NCI-H1417 (cell line): ENCODE results near the gene GMPPA.

Experiments used
- DNase-seq, 3 experiments: peaks; one replicate each; lab custom pipeline; 2025; lab: John Stamatoyannopoulos, UW

GMPPA gene

DNA sequence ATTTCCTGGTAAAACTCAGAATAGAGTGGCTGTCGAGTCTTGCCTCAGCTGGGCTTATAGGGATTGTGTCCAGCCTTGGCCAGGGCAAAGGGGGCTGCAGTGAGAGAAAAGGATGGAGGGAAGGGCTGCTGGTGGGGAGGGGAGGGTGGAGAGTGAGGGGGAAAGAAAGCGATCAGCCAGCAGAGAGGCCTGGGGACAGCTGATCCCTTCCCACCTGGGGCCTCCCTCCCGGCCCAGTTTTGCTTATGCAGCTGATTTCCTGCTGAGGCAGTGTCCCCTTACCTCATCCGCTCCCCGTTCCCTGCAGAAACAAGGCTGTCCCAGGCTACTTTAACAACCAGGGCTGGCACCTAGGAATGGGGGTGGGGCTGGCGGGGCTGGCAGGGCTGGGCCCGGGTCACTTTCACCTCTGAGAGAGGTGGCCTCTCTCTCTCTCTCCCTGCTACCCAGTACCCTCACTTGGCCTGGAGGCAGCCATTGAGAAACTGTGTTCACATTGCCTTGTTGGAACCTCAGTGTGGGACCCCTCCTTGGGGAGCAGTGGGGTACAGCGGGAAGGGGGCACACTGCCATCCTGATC, 12.2 kb upstream of the GMPPA start:
- DNase-seq: peak in 1 of 3 experiments; percentile 3

DNA sequence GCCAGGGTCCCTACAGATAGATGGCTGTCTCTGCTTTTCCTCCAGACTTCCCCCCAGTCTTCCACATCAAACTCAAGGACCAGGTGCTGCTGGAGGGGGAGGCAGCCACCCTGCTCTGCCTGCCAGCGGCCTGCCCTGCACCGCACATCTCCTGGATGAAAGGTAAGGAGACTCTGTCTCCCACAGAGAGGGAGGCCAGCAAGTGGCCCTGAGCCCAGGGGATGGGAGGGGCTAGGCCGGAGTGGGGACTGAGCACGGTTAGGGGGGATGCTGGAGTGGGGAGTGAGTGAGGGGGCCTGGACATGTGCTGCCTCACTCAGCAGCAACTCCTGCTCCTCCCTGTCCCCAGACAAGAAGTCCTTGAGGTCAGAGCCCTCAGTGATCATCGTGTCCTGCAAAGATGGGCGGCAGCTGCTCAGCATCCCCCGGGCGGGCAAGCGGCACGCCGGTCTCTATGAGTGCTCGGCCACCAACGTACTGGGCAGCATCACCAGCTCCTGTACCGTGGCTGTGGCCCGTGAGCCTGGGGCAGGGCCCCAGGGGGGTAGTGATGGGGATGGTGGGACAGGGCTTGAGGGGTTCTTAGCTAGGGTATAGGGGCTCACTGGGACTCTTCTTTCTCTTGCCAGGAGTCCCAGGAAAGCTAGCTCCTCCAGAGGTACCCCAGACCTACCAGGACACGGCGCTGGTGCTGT, 10.4 kb upstream of the GMPPA start:
- DNase-seq: no peak

DNA sequence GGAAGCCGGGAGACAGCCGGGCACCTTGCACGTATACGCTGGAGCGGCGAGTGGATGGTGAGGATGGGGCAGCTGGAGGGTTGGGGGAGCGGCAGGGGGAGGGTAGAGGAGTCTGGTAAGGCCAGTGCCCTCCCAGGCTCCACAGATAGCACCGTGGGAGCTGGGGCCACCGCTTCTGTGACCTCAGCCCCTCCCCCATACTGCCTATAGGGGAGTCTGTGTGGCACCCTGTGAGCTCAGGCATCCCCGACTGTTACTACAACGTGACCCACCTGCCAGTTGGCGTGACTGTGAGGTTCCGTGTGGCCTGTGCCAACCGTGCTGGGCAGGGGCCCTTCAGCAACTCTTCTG, 9.9 kb upstream of the GMPPA start:
- DNase-seq: no peak

DNA sequence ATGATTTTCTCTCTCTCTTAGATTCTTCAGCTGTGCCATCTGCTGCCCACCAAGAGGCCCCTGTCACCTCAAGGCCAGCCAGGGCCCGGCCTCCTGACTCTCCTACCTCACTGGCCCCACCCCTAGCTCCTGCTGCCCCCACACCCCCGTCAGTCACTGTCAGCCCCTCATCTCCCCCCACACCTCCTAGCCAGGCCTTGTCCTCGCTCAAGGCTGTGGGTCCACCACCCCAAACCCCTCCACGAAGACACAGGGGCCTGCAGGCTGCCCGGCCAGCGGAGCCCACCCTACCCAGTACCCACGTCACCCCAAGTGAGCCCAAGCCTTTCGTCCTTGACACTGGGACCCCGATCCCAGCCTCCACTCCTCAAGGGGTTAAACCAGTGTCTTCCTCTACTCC, 9.4 kb upstream of the GMPPA start:
- no peak for DNase-seq

DNA sequence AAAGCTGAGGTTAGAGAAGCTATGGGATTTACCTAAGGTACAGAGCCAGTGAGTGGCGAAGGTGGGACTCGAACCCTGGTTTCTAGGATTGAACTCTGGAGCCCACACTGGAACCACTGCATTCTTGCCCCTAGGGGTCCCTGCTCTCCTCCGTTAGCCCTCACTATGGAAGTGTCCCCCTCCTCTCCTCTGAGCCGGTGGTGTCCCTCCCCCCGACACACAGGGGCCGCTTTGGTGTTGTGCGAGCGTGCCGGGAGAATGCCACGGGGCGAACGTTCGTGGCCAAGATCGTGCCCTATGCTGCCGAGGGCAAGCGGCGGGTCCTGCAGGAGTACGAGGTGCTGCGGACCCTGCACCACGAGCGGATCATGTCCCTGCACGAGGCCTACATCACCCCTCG, 8.5 kb upstream of the GMPPA start:
- no peak for DNase-seq

DNA sequence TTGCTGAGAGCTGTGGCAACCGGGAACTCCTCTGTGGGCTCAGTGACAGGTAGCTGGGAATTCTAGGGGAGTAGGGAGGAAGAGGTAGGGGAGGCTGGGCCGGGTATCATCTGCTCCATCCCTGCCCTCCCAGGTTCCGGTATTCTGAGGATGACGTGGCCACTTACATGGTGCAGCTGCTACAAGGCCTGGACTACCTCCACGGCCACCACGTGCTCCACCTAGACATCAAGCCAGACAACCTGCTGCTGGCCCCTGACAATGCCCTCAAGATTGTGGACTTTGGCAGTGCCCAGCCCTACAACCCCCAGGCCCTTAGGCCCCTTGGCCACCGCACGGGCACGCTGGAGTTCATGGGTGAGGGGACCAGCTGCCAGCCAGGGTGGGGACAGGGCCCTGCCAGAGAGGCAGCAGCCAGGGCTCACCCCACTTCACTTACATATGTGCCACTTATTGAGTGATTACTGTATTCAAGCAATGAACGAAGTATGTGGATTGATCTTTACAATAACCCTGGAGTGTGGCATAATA, 8.0 kb upstream of the GMPPA start:
- no peak for DNase-seq

DNA sequence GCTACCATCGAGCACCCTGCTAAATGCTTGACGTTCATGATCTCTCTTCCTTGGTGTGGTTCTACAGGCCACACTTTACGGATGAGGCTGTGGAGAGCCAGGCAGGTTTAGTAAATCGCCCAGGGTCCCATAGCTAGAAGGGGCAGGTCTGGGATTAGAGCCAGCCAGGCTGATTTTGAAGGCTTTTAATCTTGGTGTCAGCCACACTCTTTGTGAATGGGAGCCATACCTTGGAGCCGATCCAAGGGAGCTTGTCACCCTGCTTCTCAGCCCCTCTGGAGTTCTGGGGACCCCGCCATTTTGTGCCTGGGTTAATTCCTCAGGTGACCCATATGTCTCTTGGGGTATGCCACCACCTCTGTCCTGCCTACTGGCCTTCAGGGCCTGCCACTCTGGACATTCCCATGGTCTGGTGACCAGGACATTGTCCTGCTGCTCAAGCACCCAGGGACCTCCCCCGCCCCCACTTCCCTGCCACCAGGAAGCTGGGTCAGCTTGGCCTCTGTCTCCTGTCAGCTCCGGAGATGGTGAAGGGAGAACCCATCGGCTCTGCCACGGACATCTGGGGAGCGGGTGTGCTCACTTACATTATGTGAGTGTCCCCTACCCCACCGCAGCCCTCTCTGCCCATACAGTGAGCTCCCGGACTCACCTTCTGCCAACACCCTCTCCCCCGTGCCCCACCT, 7.3 kb upstream of the GMPPA start:
- no peak for DNase-seq

DNA sequence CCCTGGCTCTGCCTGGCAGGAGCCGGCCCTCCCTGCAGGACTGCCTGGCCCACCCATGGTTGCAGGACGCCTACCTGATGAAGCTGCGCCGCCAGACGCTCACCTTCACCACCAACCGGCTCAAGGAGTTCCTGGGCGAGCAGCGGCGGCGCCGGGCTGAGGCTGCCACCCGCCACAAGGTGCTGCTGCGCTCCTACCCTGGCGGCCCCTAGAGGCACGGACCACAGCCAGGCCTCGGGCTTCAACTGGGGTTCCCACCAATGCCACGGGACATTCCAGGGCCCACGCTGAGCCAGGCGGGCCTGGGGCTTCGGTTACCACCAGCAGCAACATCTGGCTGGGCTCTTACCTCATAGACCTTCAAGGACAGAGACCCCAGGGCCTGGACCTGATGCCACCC, 6.1 kb upstream of the GMPPA start:
- DNase-seq: no peak

DNA sequence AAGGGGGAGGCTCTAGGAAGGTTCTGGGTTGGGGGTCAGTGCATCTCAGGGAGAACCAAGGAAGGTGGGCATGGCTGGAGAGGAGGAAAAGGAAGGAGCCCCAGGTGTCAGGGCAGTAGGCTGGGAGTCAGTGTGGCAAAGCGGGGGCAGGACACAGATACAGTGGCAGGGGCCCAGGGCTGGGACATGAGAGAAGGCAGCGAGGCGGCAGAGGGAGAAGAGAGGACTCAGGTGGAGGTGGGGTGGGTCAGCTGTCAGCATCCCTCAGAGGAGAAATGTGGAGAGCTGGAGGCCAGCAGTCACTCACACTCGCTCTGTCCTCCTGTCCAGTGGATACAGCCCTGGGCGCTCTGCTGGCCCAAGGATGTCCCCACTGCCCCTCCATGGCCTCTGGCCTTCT, 5.6 kb upstream of the GMPPA start:
- DNase-seq: no peak

DNA sequence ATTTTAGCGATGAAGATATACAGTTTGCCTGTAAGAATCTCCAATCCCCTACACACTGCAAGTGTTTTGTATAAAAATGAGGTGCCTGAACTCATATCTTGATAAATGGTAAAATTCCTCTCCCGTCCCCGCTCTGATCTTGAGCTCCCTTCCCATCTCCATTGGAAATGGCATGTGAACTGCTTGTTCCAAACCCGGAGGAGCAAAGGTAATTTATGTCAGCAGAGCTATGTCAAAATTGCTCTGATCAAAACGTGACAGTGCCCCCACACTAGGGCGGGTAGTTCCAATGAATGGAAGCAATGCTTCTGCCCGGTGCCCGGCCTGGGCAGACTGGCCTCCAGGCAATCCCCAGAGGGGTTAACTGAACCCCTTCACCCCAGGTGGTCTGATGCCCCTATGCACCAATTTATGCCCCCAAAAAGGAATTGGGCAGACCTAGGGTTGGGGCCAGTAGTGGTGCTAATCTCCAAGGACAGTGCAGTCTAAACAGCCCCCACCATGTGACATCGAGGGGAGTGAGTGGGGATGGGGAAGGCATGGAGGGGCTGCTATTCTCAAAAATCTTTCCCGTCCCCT, 3.6 kb upstream of the GMPPA start:
- no peak for DNase-seq

DNA sequence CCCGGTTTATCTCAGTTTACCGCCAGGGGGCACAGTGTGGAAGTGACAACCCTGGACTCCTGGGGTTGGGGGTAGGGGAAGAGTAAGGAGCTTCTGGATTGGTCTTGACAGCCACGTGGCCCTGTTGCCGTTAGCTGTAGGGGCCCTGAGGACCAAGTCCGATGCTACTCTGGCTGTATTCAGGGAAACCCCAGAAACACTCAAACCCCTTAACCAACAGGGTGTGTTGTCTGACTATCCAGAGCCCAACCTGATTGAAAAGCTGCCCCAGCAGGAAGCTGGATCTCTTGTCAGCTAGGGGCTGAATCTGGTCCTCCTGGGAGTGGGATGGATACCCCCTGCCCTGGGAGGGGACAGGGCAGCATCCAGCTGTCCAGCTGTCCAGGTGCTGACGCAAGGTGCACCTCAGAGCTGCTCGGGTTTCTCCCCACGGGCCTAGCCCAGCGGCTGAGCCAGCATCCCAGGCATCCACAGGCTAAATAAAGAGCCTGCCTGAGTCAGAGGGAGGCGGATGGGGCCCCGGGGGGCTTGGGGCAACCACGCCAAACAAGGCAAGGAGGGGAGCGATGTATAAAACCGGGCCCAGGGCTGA, 3.1 kb upstream of the GMPPA start:
- peak; percentile 1 to 50 (median 20) for DNase-seq

DNA sequence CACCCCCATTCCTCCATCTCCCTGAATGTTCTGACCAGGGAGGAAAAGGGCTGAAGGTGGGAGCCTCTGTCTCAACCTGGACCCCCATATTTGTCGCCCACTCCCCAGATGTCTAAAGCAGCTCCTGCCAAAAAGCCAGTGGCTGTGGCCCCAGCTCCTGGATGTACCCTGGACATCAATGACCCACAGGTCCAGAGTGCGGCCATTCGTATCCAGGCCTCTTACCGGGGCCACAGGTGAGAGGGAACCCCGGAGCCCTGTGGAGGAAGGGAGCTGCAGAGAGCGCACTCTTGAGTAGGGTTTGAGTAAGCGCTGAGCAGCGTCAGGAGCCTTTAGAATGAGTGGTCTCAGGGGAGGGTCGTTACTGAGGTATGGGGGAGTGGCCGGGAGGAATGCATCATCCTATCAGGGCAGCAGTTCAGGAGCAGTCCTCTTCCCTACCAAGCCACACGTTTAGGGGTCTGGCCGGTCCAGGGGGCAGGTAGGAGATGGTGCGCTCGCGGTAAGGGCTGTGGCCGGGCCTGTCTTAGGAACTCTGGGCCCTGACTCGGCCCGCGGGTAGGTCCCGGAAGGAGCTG, 2.4 kb upstream of the GMPPA start:
- no peak for DNase-seq

DNA sequence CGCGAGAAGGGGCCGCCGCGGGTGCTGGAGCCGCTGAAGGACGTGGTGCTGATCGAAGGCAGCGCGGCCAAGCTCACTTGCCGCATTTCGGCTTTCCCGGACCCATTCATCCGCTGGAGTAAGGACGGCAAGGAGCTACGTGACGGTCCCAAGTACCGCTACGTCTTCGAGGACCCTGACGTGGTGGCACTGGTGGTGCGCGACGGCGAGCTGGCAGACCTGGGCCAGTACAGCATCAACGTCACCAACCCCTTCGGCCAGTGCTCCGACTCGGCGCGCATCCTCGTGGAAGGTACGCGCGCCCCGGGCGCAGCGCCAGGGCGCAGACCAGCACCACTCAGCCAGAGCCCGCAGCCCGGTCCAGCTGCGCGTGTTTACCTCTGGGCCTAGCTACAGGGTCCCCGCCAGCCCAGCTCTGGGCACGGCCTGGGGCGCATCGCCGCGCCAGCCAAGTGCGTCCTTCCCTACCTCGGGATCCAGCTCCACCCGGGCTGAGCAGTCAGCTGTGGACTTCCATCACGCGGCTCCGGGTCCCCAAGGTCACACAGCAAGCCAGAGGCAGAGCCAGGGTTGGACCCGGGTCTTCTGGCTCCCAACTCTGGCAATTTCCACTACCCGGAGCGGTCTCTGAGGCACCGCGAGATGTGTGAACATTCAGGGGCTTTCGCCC, 1.7 kb upstream of the GMPPA start:
- DNase-seq: no peak

DNA sequence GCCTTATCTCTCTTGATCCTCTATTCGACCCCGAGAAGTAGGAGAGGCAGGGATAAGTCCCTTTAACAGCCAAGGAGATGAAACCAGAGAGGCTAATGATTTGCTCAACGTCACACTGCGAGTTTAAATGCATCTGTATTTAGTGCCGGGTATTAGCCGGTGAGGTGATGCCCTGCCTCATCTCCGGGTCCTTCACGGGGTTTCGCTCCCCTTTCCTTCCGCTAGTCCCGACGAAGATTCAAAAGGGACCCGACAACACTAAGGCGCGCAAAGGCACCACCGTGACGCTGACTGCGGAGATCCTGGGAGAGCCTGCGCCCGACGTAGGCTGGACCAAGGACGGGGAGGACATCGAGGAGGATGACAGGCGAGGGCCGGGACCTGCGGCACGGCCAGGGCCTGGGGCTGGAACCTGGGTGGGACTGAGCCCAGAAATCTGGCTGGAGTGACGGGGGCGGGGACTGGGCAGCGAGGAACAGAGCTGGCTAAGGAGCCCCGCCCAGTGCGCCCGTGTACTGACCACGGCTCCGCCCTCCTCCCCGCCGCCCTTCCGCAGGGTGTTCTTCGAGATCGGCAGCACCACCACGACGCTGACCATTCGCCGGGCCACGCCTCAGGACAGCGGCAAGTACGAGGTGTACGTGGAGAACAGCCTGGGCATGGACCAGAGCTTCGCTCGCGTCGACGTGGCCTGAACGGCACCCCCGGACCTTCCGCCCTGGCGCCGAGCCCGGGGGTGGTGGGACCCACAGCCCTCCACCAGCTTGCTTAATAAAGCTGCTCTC, 1.0 kb upstream of the GMPPA start:
- DNase-seq: peak in 1 of 3 experiments; percentile 67

DNA sequence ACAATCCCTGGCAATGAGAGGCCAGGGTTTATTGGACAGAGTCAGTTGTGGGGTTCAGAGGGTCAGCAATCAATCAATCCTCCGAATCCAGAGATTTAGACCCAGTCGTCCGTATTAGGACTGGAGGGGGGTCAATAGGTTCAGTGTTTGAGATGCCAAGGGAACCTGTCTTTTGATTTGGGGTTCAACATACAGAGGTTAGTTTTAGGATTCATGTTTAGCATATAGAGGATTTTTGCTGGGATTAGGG, 292 bp downstream of the GMPPA start:
- DNase-seq: no peak

DNA sequence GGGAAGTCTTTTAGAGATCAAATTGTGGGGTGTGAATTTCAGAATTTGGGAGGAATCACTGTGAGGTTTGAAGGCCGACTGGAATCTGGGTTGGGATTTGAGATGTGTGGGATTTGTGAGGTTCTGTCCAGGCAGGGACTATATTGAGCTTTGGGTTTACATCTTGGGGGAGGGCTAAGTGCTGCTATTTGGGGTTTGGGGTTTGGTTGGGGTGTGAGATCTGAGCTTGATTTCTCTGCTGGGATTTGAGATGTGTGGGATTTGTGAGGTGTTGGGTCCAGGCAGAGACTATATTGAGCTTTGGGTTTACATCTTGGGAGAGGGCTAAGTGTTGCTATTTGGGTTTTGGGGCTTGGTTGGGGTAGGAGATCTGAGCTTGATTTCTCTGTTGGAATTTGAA, 864 bp downstream of the GMPPA start:
- DNase-seq: no peak

DNA sequence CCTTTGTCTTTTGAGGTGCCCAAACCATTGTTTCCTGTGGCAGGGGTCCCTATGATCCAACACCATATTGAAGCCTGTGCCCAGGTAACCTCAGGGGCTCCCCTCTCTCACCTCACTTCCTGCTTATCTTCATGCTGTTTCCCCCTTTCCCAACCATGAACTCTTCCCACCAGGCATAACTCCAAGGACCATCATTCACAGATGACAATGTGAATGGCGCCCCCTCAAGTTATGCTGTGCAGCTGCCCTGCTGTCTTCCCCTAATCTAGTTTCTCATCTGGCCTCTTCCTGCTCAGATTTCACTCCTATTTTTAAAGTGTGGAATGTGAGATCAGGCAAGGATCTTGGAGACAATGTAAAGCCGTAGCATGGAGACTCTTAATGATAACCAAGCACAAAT, 1.4 kb downstream of the GMPPA start:
- DNase-seq: no peak

DNA sequence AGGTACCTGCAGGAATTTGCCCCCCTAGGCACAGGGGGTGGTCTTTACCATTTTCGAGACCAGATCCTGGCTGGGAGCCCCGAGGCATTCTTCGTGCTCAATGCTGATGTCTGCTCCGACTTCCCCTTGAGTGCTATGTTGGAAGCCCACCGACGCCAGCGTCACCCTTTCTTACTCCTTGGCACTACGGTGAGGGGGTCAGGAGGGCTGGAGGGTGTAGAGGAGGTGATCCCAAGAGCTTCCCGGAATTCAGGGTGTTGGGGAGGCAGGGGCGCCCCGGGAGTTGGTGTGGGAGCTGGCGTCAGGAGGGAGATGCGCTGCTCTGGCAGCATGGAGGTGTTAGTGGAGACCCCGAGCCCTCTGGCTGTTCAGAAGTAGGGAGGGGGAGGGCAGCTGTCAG, 3.2 kb downstream of the GMPPA start:
- DNase-seq: no peak

DNA sequence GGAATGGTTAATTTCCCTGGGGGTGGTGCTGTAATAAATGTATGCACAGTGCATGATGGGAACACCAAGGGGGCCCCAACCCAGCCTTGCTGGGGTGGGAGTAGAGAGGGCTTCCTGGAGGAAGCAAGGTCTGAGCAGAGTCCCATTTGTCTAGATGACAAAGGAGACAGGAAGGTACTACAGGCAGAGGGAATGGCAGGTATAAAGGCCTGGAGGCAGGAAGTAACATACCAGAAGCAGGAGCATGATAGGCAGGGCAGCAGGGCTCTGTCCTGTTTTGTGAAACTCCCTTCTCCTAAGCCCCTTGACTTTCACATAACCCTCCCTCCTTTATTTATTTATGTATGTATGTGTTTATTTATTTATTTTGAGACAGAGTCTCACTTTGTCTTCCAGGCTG, 3.9 kb downstream of the GMPPA start:
- no peak for DNase-seq

DNA sequence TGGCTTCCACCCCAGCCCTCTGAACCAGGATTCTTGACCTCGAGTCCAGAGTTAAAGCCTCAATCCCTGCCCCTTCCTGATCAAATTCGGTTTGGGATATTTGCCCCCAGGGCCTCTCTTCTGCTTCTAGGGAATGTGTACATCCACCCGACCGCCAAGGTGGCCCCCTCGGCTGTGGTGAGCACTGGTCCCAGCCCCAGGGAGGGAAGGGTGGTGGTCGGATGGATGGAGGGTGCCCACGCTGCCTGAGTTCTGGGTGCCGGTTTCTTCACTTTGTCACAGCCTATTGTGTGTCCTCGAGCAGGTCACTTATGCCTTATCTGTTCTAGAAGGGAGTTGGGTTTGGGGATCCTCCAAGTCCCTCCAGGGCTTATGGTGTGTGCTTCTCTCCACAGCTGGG, 6.9 kb downstream of the GMPPA start:
- no peak for DNase-seq

DNA sequence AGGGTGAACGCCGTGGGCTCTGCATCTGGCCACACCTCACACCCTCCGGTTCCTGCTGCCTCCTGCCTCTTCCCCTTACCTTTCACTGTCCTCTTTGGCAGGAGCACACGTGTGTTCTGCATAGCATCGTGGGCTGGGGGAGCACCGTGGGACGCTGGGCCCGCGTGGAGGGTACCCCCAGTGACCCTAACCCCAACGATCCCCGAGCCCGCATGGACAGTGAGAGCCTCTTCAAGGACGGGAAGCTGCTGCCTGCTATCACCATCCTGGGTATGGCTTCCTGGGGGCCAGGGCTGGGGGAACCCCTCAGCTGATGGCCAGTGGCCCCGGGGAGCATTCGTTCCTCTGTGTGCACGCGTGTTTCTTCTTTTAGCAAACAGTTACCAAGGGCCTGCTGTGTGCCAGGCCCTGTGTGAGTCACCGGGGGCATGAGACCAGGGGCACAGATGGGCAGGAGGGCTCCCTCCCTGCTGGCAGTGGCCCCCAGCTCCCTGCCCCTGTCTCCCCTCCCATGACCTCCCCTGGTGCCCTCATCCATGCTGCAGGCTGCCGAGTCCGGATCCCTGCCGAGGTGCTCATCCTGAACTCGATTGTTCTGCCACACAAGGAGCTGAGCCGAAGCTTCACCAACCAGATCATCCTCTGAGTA, 7.6 kb downstream of the GMPPA start:
- no peak for DNase-seq
